Colonic mucosa (tissue), 4 donors: ENCODE results near the gene PUS1. TPM values are rescaled to one million over a fixed set of nuclear protein-coding genes. Genes with fewer than 3 reads are reported as not detected.
A peak's percentile ranks its signal among the peaks of the same experiment; 100 is the strongest.
"Not testable (repeated sequence)": the region's sequence is repeated elsewhere in the genome, so short reads cannot be mapped to it uniquely, and the experiment has no call there.

Experiments
- DNase-seq: peaks from one replicate; pipeline ENCODE4 v3.0.0-alpha.2; 2020
- H3K27ac ChIP-seq: fragments of 200-600 bp; one replicate; pipeline ENCODE4 v1.8.0; 2021
- H3K27me3 ChIP-seq: fragments of 200-600 bp; one replicate; pipeline ENCODE4 v1.8.0; 2021
- H3K36me3 ChIP-seq: fragments of 200-600 bp; one replicate; pipeline ENCODE4 v1.8.0; 2021
- H3K4me1 ChIP-seq: fragments of 200-600 bp; one replicate; pipeline ENCODE4 v1.8.0; 2021; ENCODE audit warnings: mild to moderate bottlenecking
- H3K4me3 ChIP-seq: fragments of 200-600 bp; one replicate; pipeline ENCODE4 v1.8.0; 2021
- H3K9ac ChIP-seq, 2 donors: one replicate each; pipeline ENCODE4 v1.7.0; 2013; ENCODE audit warnings: control low read depth in 2 of 2, low read depth in 2 of 2, low read length in 2 of 2
- H3K9me3 ChIP-seq: fragments of 200-600 bp; one replicate; pipeline ENCODE4 v1.8.0; 2021
- CTCF ChIP-seq: fragments of 200-600 bp; IDR thresholded peaks from one replicate; pipeline ENCODE4 v1.8.0; 2022; ENCODE audit warnings: antibody characterized with exemption, mild to moderate bottlenecking
- intact Hi-C: fragments of 100-400 bp; cut with DNase I; formaldehyde crosslinking; loops from one replicate; pipeline ENCODE4 v1.14.1; 2022
- total RNA-seq, 2 donors: library from RNA; stranded (reverse); fragmentation: NEBNext Ultra II Directional in 1 of 2; extraction: Animal tissue kit (Norgen Biotek cat#: 25700) in 1 of 2; gene quantifications; one replicate each; pipeline ENCODE4 v1.2.1, GENCODE V29; 2021
- donor health status: healthy.
- donor health status: DM: no; HTN: no; CAD: no.
- donor health status: DM: no; HTN: no; CAD: no.

PUS1 gene
- total RNA-seq, 2 donors from 2014 or later, result 16.0 to 58.9 TPM

- intact Hi-C loops, result loop anchor here (10.0 kb wide), 2 partner anchors 53 to 93 kb away; partner anchors contain the start of gene ULK1
- H3K27me3 ChIP-seq, result no peaks in the 10 kb centered on the region
- H3K4me1 ChIP-seq, result no peaks in the 10 kb centered on the region
- DNase-seq, result no peak
- no peaks in the 10 kb centered on the region for H3K36me3 ChIP-seq
- H3K9ac ChIP-seq, result no peak overlapping the region
- H3K4me3 ChIP-seq, result no peak overlapping the region
- no peak overlapping the region for H3K27ac ChIP-seq
- no peak for TF ChIP-seq CTCF
- H3K9me3 ChIP-seq, result no peaks in the 10 kb centered on the region
These were observed 19.2 kb downstream of the PUS1 start for GRCh38 chr12:131948166-131948712.

- not testable (repeated sequence) for H3K9me3 ChIP-seq, DNase-seq, H3K27me3 ChIP-seq, H3K36me3 ChIP-seq, H3K4me1 ChIP-seq
- intact Hi-C loops, result loop anchor here (10.0 kb wide), 2 partner anchors 54 to 94 kb away; partner anchors contain the start of gene ULK1
- Histone ChIP-seq H3K9ac (peak overlapping the region; percentile 12 to 33), H3K27ac (peak overlapping the region; percentile 29), H3K4me3 (peak overlapping the region; percentile 100)
These were observed 19.8 kb downstream of the PUS1 start for GRCh38 chr12:131948713-131949430.

GRCh38 chr12:131949431-131950181 is 20.5 kb downstream of the PUS1 start, which contains the start of gene EP400:
TSS of gene EP400 (plus strand) at chr12:131949942. CDS start at chr12:131960620, 10,678 bp downstream.
- Histone ChIP-seq H3K27ac (peak within 1 kb of the TSS; percentile 68), H3K27me3 (no peaks in the 10 kb centered on the region), H3K4me3 (peak within 1 kb of the TSS; percentile 100), H3K4me1 (no peaks in the 10 kb centered on the region), H3K9ac (peak within 1 kb of the TSS; percentile 75 to 98), H3K9me3 (no peaks in the 10 kb centered on the region), H3K36me3 (no peaks in the 10 kb centered on the region)
- intact Hi-C loops, result loop anchor here (10.0 kb wide), 2 partner anchors 55 to 95 kb away; partner anchors contain the start of gene ULK1
- DNase-seq, result peak; percentile 96
- peak; percentile 31 for TF ChIP-seq CTCF

- Histone ChIP-seq H3K36me3 (no peaks in the 10 kb centered on the region), H3K4me3 (peak overlapping the region; percentile 100), H3K27me3 (no peaks in the 10 kb centered on the region), H3K9ac (peak overlapping the region; percentile 75 to 98), H3K27ac (peak overlapping the region; percentile 68), H3K4me1 (no peaks in the 10 kb centered on the region), H3K9me3 (no peaks in the 10 kb centered on the region)
- intact Hi-C loops, result no loop called here
- no peak for TF ChIP-seq CTCF
- peak; percentile 37 for DNase-seq
These were observed 21.3 kb downstream of the PUS1 start for GRCh38 chr12:131950182-131950913.

- intact Hi-C loops, DNase-seq: not testable (repeated sequence)
These were observed 24.7 kb downstream of the PUS1 start for GRCh38 chr12:131953810-131954209.

GRCh38 chr12:131954460-131954859 is 25.4 kb downstream of the PUS1 start:
- H3K4me1 ChIP-seq, H3K27me3 ChIP-seq, intact Hi-C loops, H3K4me3 ChIP-seq, H3K9me3 ChIP-seq, H3K9ac ChIP-seq, H3K36me3 ChIP-seq, DNase-seq, H3K27ac ChIP-seq: not testable (repeated sequence)

More at GRCh38 chr12:131953810-131954209, 24.7 kb downstream of the PUS1 start:
- H3K4me3 ChIP-seq, H3K4me1 ChIP-seq, H3K9ac ChIP-seq, H3K27me3 ChIP-seq, H3K9me3 ChIP-seq, H3K36me3 ChIP-seq, H3K27ac ChIP-seq: not testable (repeated sequence)
